Stimulated activated naive CD8-positive, alpha-beta T cell treated with anti-CD3 and anti-CD28 coated beads, Interleukin-15, amount 100 ng/mL, for 72 hours (primary cell): ENCODE data around the gene GRIP2.
"Not testable (repeated sequence)": the region's sequence is repeated elsewhere in the genome, so short reads cannot be mapped to it uniquely, and the experiment has no call there.

Experiments
- ATAC-seq: fragments of 150-1000 bp; cut with Tn5 transposase; 2 replicates; pipeline ENCODE4 v1.10.0; 2021; ENCODE audit warnings: mild to moderate bottlenecking, moderate library complexity
- DNase-seq, 2 donors: peaks; one replicate each; pipeline ENCODE4 v3.0.0; 2021 to 2022
- H3K27ac Mint-ChIP-seq, 2 donors: one replicate each; pipeline ENCODE4 v1.8.0; 2022; ENCODE audit warnings: mild to moderate bottlenecking in 2 of 2, mixed read lengths in 2 of 2, moderate library complexity in 2 of 2
- H3K27me3 Mint-ChIP-seq: one replicate; pipeline ENCODE4 v1.8.0; 2022; ENCODE audit warnings: mixed read lengths
- H3K4me1 Mint-ChIP-seq: one replicate; pipeline ENCODE4 v1.8.0; 2022; ENCODE audit warnings: mild to moderate bottlenecking, mixed read lengths
- H3K4me3 Mint-ChIP-seq, 2 donors: one replicate each; pipeline ENCODE4 v1.8.0; 2022; ENCODE audit warnings: mild to moderate bottlenecking in 2 of 2, mixed read lengths in 2 of 2, moderate library complexity in 1 of 2
- H3K9me3 Mint-ChIP-seq, 2 donors: one replicate each; pipeline ENCODE4 v1.8.0; 2022; ENCODE audit warnings: mixed read lengths in 2 of 2

The GRIP2 gene

DNA sequence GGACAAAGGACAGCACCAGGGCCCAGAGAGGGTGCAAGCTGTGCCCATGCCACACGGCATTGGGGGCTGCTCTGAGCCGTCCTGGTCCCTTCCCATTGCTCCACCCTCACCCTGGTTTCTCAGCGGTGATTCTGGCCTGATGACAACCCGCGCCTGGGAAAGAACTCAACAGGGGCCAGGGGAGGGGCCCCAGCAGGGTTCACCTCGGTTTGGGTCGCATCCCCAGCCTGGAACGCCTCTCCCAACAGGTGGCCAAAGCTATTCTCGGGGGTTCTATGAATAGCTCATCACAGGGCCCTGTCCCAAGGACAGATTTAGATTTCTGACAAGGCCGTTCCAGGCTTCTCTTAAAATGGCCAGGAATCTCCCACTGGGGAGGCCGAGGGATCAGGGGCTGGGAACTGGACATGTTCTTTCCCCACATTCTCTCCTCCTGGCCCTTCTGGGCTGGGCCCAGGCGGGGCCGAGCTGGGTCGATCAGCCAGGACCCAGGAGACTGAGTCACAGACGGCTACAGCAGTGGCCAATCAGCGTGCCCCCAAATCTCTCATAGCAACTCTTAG is 17.9 kb downstream of the GRIP2 start:
- DNase-seq (no peak), ATAC-seq (no peak)
- Mint-ChIP-seq H3K9me3 (no peaks in the 10 kb centered on the region), H3K4me3 (no peak overlapping the region), H3K27me3 (peaks cover 17% of the 10 kb centered on the region), H3K27ac (no peak overlapping the region), H3K4me1 (no peaks in the 10 kb centered on the region)

GRCh38 chr3:14521611-14522010 is 18.5 kb downstream of the GRIP2 start:
- no peaks in the 10 kb centered on the region for H3K9me3 Mint-ChIP-seq
- no peak overlapping the region for H3K4me3 Mint-ChIP-seq

DNA sequence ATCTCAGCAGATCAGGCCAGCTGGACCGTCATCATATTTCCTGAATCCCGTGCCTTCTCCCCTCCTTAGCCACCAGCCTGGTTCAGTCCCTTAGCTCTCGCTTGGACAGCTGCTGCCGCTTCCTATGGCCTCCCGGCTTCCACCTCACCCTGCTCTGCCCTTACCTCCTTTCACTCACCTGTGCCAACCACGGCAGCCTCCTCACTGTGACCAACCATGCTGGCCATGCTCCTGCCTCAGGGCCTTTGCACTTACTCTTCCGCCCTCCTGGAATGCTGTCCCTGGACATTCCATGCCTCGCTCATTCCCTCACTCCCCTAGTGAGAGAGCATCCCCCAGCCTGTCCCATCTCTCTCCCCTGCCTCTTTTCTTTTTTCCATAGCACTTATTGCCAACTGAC is 19.2 kb downstream of the GRIP2 start:
- no peaks in the 10 kb centered on the region for H3K4me1 Mint-ChIP-seq
- H3K9me3 Mint-ChIP-seq, result no peaks in the 10 kb centered on the region
- peaks cover 9% of the 10 kb centered on the region for H3K27me3 Mint-ChIP-seq
- no peak overlapping the region for H3K4me3 Mint-ChIP-seq
- ATAC-seq (no peak), DNase-seq (no peak)
- peak overlapping the region in 1 of 2 donors; percentile 4 for H3K27ac Mint-ChIP-seq

More at GRCh38 chr3:14521611-14522010, 18.5 kb downstream of the GRIP2 start:
- DNase-seq (no peak), ATAC-seq (no peak)
- Mint-ChIP-seq H3K27ac (no peak overlapping the region), H3K27me3 (peaks cover 14% of the 10 kb centered on the region), H3K4me1 (no peaks in the 10 kb centered on the region)

DNA sequence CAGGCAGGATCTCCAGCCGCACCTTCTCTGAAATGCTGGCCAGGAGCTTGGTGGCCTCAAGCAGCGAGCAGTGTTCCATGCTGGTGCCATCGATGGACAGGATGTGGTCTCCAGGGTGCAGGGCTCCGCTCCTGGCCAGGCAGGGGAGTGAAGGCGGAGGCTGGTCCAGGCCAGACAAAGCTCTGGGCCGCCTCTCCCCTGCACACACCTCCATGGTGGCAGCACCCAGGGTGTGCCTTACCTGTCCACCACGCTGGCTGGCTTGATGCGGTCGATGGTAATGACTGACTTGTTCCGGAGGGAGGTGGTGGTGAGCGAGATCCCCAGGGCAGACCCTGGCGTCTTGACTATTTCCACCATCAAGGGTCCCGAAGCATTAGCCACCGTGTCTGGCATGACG is 20.0 kb downstream of the GRIP2 start:
- H3K27ac Mint-ChIP-seq, result no peak overlapping the region
- DNase-seq, result no peak
- no peaks in the 10 kb centered on the region for H3K9me3 Mint-ChIP-seq
- peaks cover 9% of the 10 kb centered on the region for H3K27me3 Mint-ChIP-seq
- H3K4me3 Mint-ChIP-seq, result no peak overlapping the region
- ATAC-seq, result no peak
- no peaks in the 10 kb centered on the region for H3K4me1 Mint-ChIP-seq

DNA sequence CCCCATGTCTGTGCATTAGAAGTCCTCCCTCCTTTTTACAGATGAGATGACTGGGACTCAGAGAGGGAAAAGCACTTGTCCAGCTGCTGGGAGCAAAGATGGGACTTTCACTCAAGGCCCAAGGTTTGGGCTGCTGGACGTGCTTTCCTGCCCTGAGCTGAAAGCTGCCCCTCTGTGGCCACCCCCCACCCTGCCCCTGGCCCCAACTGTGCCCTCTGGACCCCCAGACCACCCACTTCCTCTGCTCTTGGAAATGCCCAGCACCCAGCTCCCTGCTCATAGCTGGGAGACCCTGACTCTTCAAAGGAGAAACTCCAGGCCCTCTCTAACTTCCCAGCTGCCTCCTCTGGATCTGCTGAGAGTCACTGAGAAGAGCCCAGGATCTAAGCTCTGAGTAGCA is 20.7 kb downstream of the GRIP2 start:
- Mint-ChIP-seq H3K27me3 (peaks cover 9% of the 10 kb centered on the region), H3K4me3 (no peak overlapping the region), H3K9me3 (no peaks in the 10 kb centered on the region), H3K4me1 (no peaks in the 10 kb centered on the region), H3K27ac (peak overlapping the region in 1 of 2 donors; percentile 43)
- no peak for ATAC-seq
- DNase-seq, result no peak

DNA sequence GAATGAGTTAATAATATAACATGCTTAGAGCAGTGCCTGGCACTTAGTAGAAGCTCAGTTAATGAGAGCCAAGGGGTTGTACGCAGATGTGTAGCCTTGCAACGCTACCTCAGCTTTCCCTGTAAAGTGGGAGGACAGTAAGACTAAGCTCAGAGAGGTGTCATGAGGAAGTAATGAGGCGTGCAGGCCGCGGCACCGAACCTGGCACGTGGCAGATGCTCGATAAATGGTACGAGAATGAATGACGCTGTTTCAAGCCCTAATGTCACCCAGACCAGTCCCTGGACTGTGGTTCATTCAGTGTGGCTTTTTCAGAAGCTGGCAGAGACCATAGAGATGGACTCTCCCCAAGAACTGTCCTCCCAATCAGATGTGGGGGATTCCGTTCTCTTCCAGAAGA is 21.2 kb downstream of the GRIP2 start:
- H3K27me3 Mint-ChIP-seq, result peaks cover 9% of the 10 kb centered on the region
- DNase-seq (no peak), ATAC-seq (no peak)
- no peaks in the 10 kb centered on the region for H3K9me3 Mint-ChIP-seq
- no peak overlapping the region for H3K27ac Mint-ChIP-seq
- no peak overlapping the region for H3K4me3 Mint-ChIP-seq
- H3K4me1 Mint-ChIP-seq, result no peaks in the 10 kb centered on the region

DNA sequence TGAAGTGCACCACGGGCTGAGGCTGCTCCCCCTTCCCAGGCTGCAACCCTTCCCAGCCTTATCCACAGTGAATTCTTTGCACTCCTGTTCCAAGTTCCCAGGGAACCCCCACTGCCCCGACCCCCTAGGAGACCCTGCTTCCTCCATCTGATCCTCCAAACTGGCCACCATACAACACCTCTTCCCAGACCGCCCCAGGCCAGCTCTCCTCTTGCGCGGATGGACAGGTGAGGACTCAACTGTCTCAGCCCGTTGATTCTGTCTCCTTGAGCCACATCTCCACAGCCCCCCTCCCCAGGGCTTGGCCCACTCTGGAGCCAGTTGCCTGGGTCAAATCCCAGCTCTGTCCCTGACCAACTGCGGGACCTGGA is 21.7 kb downstream of the GRIP2 start:
- Mint-ChIP-seq H3K4me1 (no peaks in the 10 kb centered on the region), H3K4me3 (no peak overlapping the region), H3K27ac (no peak overlapping the region), H3K9me3 (no peaks in the 10 kb centered on the region), H3K27me3 (peaks cover 9% of the 10 kb centered on the region)
- ATAC-seq (no peak), DNase-seq (no peak)

DNA sequence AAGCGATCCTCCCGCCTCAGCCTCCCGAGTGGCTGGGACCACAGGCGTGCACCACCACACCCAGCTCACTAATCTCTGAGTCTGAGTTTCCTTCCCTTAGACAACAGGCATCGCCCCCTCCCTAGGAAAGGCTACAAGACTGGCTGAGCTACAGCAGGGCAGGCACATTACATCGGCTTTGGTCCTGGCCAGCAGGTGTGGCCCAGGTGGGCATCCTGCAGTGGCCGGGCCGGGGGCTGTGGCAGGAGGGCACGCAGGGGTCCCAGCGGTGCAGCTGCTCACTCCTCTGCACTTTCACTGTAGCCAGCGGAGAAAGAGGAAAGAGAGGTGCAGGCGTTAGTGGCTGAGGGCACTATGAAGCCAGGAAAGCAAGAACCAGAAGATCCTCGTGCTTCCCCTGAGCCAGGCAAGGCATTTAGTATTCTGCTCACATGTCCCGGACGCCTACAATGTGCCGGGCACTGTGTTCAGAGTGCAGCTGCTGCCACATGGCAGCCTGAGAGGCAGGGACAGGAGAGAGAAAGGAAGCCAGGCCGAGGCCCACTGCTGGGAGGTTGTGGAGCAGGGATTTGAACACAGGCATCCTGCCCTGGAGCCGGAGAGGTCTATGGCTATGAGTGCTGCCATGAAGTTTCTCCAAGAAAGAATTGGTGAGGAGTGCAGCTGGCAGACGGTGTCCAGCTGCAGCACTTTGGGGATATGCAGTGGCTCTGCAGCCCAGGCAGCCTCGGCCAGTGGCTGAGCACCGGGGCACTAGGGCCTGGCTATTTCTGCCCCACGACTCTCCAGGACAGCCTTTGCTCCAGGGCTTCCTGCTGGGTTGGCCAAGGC is 22.3 kb downstream of the GRIP2 start:
- Mint-ChIP-seq H3K27ac (no peak overlapping the region), H3K4me1 (no peaks in the 10 kb centered on the region), H3K27me3 (peaks cover 9% of the 10 kb centered on the region), H3K4me3 (no peak overlapping the region), H3K9me3 (no peaks in the 10 kb centered on the region)
- DNase-seq, result no peak
- no peak for ATAC-seq

- peaks cover 9% of the 10 kb centered on the region for H3K27me3 Mint-ChIP-seq
- DNase-seq, result no peak
- H3K9me3 Mint-ChIP-seq, result no peaks in the 10 kb centered on the region
- no peak overlapping the region for H3K27ac Mint-ChIP-seq
- no peaks in the 10 kb centered on the region for H3K4me1 Mint-ChIP-seq
- no peak overlapping the region for H3K4me3 Mint-ChIP-seq
- ATAC-seq, result peak; percentile 27
Observed at GRCh38 chr3:14516738-14517345, 23.3 kb downstream of the GRIP2 start.

DNA sequence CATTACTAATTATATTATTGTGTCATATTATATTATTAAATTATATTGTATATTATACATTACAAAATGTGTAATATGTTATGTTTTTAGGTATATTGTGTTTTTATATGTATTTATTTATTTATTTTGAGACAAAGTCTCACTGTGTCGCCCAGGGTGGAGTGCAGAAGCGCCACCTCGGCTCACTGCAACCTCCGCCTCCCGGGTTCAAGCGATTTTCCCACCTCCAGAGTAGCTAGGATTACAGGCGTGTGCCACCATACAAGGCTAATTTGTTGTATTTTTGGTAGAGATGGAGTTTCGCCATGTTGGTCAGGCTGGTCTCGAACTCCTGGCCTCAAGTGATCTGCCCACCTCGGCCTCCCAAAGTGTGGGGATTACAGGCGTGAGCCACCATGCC is 24.6 kb downstream of the GRIP2 start:
- not testable (repeated sequence) for H3K27me3 Mint-ChIP-seq, ATAC-seq, DNase-seq, H3K27ac Mint-ChIP-seq, H3K9me3 Mint-ChIP-seq, H3K4me1 Mint-ChIP-seq, H3K4me3 Mint-ChIP-seq

DNA sequence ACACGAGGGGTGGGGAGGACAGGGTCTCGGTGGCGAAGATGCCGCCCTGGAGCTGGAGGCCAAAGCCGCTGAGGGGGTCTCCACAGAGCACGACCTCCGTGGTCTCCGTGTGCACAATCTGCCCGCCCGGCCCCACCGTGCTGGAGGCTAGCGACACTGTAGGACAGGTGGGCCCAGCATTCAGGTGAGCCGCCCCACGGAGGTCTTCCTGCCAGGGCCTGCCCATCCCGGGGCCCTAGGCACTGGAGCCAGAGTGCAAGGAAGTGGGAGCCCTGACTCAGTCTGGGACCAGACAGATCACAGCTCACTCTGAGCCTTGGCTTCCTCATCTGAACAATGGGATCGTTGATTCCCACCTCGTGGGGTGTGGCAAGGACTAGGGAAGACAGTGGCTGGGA is 25.8 kb downstream of the GRIP2 start:
- Mint-ChIP-seq H3K4me1 (peaks cover under 1% of the 10 kb centered on the region), H3K27ac (no peak overlapping the region)
- ATAC-seq, result no peak

GRCh38 chr3:14513566-14514322 is 26.4 kb downstream of the GRIP2 start:
- no peaks in the 10 kb centered on the region for H3K27me3 Mint-ChIP-seq
- peaks cover 6% of the 10 kb centered on the region for H3K4me1 Mint-ChIP-seq
- H3K9me3 Mint-ChIP-seq, result no peaks in the 10 kb centered on the region
- no peak overlapping the region for H3K4me3 Mint-ChIP-seq
- H3K27ac Mint-ChIP-seq, result no peak overlapping the region
- DNase-seq (no peak), ATAC-seq (no peak)

More for the DNA sequence above, 25.8 kb downstream of the GRIP2 start:
- DNase-seq, result no peak
- Mint-ChIP-seq H3K9me3 (no peaks in the 10 kb centered on the region), H3K4me3 (no peak overlapping the region), H3K27me3 (no peaks in the 10 kb centered on the region)

- DNase-seq, result no peak
- Mint-ChIP-seq H3K9me3 (no peaks in the 10 kb centered on the region), H3K27ac (no peak overlapping the region), H3K4me1 (peaks cover 15% of the 10 kb centered on the region), H3K27me3 (no peaks in the 10 kb centered on the region), H3K4me3 (no peak overlapping the region)
- ATAC-seq, result no peak
Observed at GRCh38 chr3:14512942-14513327, 27.2 kb downstream of the GRIP2 start.

DNA sequence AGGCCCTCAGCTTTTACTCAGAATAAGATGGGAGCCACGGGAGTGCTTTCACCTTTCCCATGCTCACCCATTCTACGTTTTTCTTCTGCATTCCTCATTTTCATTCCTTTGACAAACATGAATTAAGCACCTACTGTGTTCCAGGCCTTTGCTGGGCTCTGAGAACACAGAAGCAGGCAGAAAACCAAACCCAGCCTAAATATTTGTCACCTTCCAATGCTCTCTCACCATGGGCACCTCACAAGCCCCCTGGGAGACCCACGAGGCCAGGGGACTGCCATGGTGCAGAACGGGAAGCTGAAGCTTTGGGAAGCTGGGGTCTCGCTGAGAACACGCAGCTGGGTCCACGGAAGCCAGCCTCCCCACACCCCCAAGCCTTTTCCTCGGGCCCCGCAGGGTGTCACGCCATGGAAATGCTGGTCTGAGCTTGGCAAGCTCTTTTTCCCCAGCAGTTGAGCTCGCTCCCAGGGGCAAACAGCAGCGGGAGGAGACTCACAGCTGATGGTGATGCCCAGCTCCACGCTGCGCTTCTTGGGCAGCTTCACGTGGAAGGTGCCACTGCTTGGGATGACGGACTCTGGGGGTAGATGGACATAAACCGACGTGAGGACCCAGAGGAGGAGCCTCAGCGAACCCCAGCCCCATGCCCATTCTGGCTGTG is 27.7 kb downstream of the GRIP2 start:
- H3K4me1 Mint-ChIP-seq, result peaks cover 15% of the 10 kb centered on the region
- DNase-seq (no peak), ATAC-seq (no peak)
- no peaks in the 10 kb centered on the region for H3K27me3 Mint-ChIP-seq
- H3K27ac Mint-ChIP-seq, result no peak overlapping the region
- no peak overlapping the region for H3K4me3 Mint-ChIP-seq
- no peaks in the 10 kb centered on the region for H3K9me3 Mint-ChIP-seq

DNA sequence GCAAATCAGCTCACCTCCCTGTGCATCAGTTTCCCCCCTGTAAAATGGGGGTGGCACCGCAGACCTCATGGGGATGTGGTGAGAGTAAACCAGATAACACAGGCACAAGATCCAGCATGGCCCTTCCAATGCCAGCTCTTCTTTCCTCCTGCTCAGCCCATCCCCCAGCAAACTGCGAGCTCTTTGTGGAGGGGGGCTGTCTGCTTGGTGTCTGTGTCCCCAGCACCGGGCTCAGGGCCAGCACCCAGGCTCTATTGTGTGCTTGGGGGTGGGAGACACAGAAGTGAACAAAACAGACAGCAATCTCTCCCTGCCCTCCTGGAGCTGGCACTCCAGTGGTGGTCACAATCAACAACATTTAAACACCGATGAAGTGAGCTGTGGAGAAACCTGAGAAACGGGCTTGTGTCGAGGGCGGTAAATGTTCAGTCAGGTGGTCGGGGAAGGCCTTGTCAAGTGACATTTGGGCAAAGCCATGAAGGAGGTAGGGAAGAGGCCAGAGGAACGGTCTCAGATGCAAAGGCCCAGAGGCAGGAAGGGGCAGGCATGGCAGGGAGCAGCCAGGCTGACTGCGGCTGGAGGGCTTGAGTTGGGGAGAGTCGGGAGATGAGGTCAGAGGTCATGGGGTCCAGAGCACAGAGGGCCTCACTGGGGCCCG is 28.4 kb downstream of the GRIP2 start:
- Mint-ChIP-seq H3K9me3 (no peaks in the 10 kb centered on the region), H3K4me1 (peaks cover 15% of the 10 kb centered on the region), H3K27me3 (no peaks in the 10 kb centered on the region), H3K27ac (peak overlapping the region in 1 of 2 donors; percentile 78), H3K4me3 (no peak overlapping the region)
- DNase-seq (no peak), ATAC-seq (no peak)
